Measurements from ENCODE around the gene SCN5A. TPM values are rescaled to one million over a fixed set of nuclear protein-coding genes. Genes with fewer than 3 reads are reported as not detected.

Gene SCN5A
- total and polyA plus RNA-seq, 2 of the 8 experiments (the other 6 are each of a cell fraction or from before 2014, with no cell fraction given): 4.8 to 11.4 TPM

GRCh38 chr3:38626171-38626570 is 23.3 kb downstream of the SCN5A start:
- Histone ChIP-seq H2BK15ac (ENCODE audit: low read length) (no peak overlapping the region), H3K4me1 (replicated peaks in 1 of 4; ENCODE audit: control insufficient read depth in 3 of 4, insufficient read depth in 4 of 4, low read length in 3 of 4) (peaks cover 0 to 18% (median 4%) of the 10 kb centered on the region in 4 experiments; a peak in 6 of 7 replicates), H3K36me3 (ENCODE audit: control insufficient read depth in 2 of 4, insufficient read depth in 4 of 4, low read length in 3 of 4) (no peaks in the 10 kb centered on the region), H4K8ac (ENCODE audit: extremely low read depth, insufficient read depth, low read length) (no peak overlapping the region), H3K23me2 (ENCODE audit: low read depth, low read length) (no peaks in the 10 kb centered on the region), H3K56ac (replicated peaks; ENCODE audit: insufficient read length, low read depth, low read length) (no peak overlapping the region), H3K9ac (replicated peaks in 1 of 4; ENCODE audit: extremely low read depth in 1 of 4, low read depth in 3 of 4, low read length in 3 of 4) (no peak overlapping the region), H3K4me3 (ENCODE audit: extremely low read depth in 1 of 4, insufficient read depth in 2 of 4, low read depth in 3 of 4, low read length in 4 of 4) (no peak overlapping the region), H4K5ac (ENCODE audit: insufficient read length, low read depth, low read length) (no peak overlapping the region), H3K18ac (ENCODE audit: extremely low read depth, low read length) (no peak overlapping the region), H3K4me2 (ENCODE audit: insufficient read depth in 1 of 2, low read depth in 2 of 2, low read length in 2 of 2) (no peak overlapping the region), H2AFZ (ENCODE audit: low read length) (no peak overlapping the region), H2AK5ac (ENCODE audit: low read depth, low read length) (no peak overlapping the region), H3K79me1 (ENCODE audit: low read depth, low read length) (no peaks in the 10 kb centered on the region), H4K20me1 (replicated peaks in 1 of 2; ENCODE audit: control insufficient read depth in 1 of 2, insufficient read depth in 2 of 2, low read length in 2 of 2) (peaks cover 0 to 3% of the 10 kb centered on the region in 2 experiments), H2BK20ac (ENCODE audit: low read length) (no peak overlapping the region), H3K27me3 (replicated peaks in 1 of 4; ENCODE audit: control insufficient read depth in 3 of 4, extremely low read depth in 1 of 4, insufficient read depth in 3 of 4, low read length in 3 of 4) (no peaks in the 10 kb centered on the region), H3K4ac (replicated peaks; ENCODE audit: insufficient read length, low read depth, low read length) (no peak overlapping the region), H3K23ac (ENCODE audit: insufficient read length) (no peak overlapping the region), H3K79me2 (ENCODE audit: control insufficient read depth in 1 of 2, insufficient read depth in 2 of 2, low read length in 2 of 2) (no peaks in the 10 kb centered on the region), H4K91ac (replicated peaks; ENCODE audit: insufficient read length, low read length) (no peak overlapping the region), H2BK12ac (ENCODE audit: low read depth, low read length) (no peak overlapping the region), H3K14ac (ENCODE audit: insufficient read length) (no peak overlapping the region), H2BK120ac (replicated peaks; ENCODE audit: low read depth, low read length) (no peak overlapping the region), H3K9me3 (ENCODE audit: insufficient read depth in 2 of 2, low read depth in 1 of 2, low read length in 1 of 2) (no peaks in the 10 kb centered on the region), H2BK5ac (ENCODE audit: low read depth, low read length) (no peak overlapping the region; the same call in 1 of the 2 replicates), H3K27ac (ENCODE audit: low read depth, low read length) (no peak overlapping the region)
- CTCF ChIA-PET (ENCODE audit: partially characterized antibody): interaction anchor here (0.6 to 30.9 kb wide), 12 partner anchors 2 to 322 kb away, joined by 3 to 538 read pairs (median 6); partner anchors contain the start of genes EXOG and SCN5A
- DNase-seq (ENCODE audit: low read depth in 1 of 2, low spot score in 2 of 2): no peak
- POLR2A ChIA-PET (ENCODE audit: partially characterized antibody): no interaction called here
- WGBS, 2 experiments (ENCODE audit: extremely low coverage in 1 of 2, insufficient coverage in 1 of 2, insufficient read length in 1 of 2, insufficient replicate concordance in 2 of 2, low coverage in 1 of 2, low lambda C conversion rate in 2 of 2, missing lambda C conversion rate in 1 of 2): 87% methylated on average over 5 of the region's 5 CpGs; no CpG with 5 or more reads in 1 of the 2 experiments
- FAIRE-seq: no peak
- TF ChIP-seq RFX5 (IDR thresholded peaks at IDR 0.05; ENCODE audit: borderline replicate concordance, low read depth, low read length): no peak
- no peak for TF ChIP-seq CTBP2 (IDR thresholded peaks at IDR 0.05; ENCODE audit: borderline replicate concordance, insufficient read depth, insufficient read length, low read length)
- no peak for TF ChIP-seq POLR2A (IDR thresholded peaks at IDR 0.05; ENCODE audit: control extremely low read depth in 1 of 2, low read depth in 2 of 2, low read length in 2 of 2)
